ENCODE results near the gene OTULIN. TPM values are rescaled to one million over a fixed set of nuclear protein-coding genes. Genes with fewer than 3 reads are reported as not detected.

OTULIN gene
- total RNA-seq, 4 donors from 2014 or later = 28.3 to 55.0 (median 30.3) TPM

- ATAC-seq (ENCODE audit: low FRiP score) = no peak
- TF ChIP-seq, protein P1, sequence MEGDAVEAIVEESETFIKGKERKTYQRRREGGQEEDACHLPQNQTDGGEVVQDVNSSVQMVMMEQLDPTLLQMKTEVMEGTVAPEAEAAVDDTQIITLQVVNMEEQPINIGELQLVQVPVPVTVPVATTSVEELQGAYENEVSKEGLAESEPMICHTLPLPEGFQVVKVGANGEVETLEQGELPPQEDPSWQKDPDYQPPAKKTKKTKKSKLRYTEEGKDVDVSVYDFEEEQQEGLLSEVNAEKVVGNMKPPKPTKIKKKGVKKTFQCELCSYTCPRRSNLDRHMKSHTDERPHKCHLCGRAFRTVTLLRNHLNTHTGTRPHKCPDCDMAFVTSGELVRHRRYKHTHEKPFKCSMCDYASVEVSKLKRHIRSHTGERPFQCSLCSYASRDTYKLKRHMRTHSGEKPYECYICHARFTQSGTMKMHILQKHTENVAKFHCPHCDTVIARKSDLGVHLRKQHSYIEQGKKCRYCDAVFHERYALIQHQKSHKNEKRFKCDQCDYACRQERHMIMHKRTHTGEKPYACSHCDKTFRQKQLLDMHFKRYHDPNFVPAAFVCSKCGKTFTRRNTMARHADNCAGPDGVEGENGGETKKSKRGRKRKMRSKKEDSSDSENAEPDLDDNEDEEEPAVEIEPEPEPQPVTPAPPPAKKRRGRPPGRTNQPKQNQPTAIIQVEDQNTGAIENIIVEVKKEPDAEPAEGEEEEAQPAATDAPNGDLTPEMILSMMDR (IDR thresholded peaks at IDR 0.05) = no peak
- DNase-seq (ENCODE audit: low spot score) = no peak
Measured at GRCh38 chr5:14715481-14715880, 51.0 kb downstream of the OTULIN start.

DNA sequence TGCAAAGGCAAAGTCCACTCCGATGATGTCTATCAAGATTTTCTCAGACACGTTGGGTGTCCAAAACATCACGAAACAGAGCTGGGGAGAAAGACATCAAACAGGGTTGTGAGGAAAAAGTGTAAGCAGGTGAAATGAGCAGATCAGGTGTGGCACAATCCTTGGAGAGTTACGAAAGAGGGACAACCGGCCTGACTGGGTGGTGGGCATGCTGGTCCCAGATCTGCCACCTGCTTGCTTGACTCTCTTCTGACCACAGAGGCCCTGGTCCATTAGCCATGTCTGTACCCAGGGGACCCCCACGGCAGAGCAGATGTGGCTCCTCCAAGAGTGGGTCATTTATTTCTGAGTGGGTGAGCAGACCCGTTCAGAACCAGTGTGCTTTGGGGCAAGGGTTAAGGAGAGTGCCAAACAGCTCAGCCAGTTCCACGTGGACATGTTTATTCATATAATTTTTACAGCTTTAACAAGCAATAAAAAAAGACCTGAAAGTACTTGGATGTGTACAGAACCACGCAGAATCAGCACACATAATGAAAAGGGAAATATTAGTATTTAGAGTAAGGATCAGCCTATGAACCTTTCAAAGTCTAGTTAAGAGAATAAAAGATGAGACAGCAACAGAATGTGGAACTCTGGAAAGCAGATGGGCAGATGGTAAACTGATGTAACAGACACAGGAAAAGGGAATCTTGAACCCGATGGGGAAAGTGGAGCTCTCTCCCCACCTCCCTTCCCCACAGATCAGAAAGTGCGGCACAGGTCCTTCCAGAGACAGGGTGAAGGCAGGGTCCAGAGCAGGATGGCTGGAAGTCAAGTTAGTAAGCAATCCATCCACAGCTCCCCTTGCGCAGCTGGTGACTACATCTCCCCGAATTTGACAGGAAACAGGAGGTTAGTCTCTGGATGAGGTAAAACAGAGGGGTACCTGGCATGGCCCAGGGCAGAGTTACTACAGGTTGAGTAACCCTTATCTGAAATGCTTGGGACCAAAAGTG, 52.5 kb downstream of the OTULIN start:
- DNase-seq (ENCODE audit: low spot score) (no peak), ATAC-seq (ENCODE audit: low FRiP score) (no peak)
- TF ChIP-seq, protein P1 (IDR thresholded peaks at IDR 0.05) = no peak

DNA sequence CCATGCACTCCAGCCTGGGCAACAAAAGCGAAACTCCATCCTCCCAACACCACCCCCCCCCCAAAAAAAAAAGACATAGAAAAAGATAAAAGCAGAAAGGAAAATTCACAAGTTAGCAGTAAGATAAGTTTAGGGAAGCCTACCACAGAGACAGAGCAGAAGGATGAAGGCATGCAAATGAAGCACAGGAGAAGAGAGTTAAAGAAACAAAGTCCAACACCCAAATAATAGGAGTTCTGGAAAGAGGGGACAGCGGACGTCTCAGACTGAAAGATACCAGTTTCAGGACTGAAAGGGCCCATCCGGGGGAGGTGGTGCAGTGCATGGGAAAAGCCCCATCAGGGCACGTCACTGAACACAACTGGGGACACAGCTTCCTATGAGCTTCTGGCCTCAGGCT, 54.3 kb downstream of the OTULIN start:
- DNase-seq (ENCODE audit: low spot score) (no peak), ATAC-seq (ENCODE audit: low FRiP score) (no peak)
- TF ChIP-seq, protein P1 (IDR thresholded peaks at IDR 0.05) = no peak

DNA sequence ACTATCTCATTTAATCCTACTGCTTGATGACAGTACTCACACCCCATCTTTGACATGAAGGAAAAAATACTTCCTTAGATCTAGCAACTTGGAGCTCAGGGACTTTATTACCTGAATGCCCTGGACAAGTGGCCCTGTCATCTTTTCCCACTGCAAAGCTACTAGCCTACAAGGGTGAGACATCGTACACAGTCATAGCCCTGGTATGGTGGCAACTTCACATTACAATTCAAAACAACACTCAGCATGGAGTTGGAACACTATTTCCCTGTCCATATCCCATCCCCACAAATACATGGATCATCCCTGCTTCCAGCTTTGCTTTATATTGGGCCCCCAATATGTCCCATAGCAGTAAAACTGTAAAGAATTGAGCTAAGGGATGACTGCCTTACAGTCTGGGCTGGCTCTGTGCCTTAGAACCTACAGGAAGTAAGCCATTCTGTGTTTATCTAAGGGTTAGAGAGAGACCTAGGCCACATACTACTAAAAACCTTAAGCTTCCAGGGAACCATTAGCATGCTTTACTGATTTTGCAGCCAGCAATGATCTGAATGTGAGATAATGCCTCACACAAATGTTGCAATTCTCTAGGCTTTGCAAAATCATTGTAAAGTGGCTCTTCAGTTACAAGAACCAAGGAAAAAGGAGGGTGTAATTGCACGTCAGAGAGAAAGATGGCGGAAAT, 55.9 kb downstream of the OTULIN start:
- DNase-seq (ENCODE audit: low spot score) (no peak), ATAC-seq (ENCODE audit: low FRiP score) (no peak)
- TF ChIP-seq, protein P1 (IDR thresholded peaks at IDR 0.05) = no peak

DNA sequence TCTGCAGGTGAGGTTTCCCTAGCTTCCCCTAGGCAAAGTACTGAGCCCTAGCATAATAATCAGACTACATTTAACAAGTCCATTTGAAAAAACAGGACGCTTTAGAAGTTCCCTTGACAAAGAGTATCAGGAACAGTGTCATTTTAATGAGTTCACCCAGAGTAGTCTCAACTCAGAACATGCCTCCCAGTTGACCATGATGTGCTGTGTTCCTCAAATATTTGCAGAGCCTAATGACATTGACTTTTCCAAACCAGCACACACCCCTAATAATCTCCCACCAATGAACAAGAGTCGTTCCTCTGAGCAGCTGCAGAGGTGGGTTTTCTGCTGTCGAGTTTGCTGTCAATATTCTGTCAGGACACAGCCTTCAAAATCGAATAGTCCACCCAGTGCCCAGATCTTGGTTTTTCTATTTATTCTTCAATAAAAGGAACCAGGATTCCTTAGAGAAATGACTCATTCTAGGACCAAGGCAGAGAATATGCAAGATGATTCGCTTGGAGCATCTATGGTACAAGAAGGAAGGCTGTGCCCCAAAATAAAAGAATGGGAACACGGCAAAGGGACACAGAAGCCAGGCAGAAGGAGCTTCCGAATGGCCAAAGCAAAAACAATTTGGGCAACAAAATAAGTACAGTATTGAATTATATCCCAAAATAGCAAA, 57.6 kb downstream of the OTULIN start:
- no peak for DNase-seq (ENCODE audit: low spot score)
- no peak for ATAC-seq (ENCODE audit: low FRiP score)
- TF ChIP-seq, protein P1 (IDR thresholded peaks at IDR 0.05) = no peak

DNA sequence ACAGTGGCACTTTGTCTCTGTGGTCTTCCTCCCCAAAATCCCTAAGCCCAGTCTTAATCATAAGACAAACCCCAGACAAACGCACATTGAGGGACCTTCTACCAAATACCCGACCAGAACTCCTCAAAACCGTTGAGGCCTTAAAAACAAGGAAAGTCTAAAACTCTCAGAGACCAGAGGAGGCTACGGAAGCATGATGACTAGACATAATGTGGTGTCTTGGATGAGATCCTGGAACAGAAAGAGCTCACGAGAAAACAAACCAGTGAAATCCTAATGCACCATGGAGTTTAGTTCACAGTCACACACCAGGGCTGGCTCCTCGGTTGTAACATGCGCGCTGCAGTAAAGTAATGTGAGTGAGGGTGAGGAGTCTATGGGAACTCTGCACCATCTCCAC, 58.4 kb downstream of the OTULIN start:
- ATAC-seq (ENCODE audit: low FRiP score) (no peak), DNase-seq (ENCODE audit: low spot score) (no peak)
- TF ChIP-seq, protein P1 (IDR thresholded peaks at IDR 0.05) = no peak
